GM13977 (cell line): ENCODE results near the gene NSMCE3.

Experiments used
- DNase-seq: peaks from one replicate; pipeline ENCODE4 v3.0.0; 2012; ENCODE audit warnings: low spot score
- CTCF ChIP-seq: IDR thresholded peaks from 2 replicates; pipeline ENCODE4 v1.5.1; 2012; ENCODE audit warnings: mild to moderate bottlenecking, control low read depth; ENCODE audit not compliant: insufficient read depth; ENCODE audit errors: extremely low read depth, missing control alignments
- in situ Hi-C: fragments of 300-500 bp; cut with MboI; formaldehyde crosslinking; loops from one replicate; pipeline ENCODE4 v1.12.0; 2022; ENCODE audit warnings: low sequenced_read_pairs, low pct_unique_long_range_greater_than_20kb, mixed read lengths, inconsistent platforms; ENCODE audit not compliant: unreplicated experiment

NSMCE3 gene

GRCh38 chr15:29269485-29270168, at the start of gene NSMCE3:
NSMCE3 (minus strand) TSS chr15:29269822; CDS start chr15:29269705, 117 bp downstream.
- peak; percentile 88 for DNase-seq
- no peak for TF ChIP-seq CTCF
- in situ Hi-C loops: no loop called here

- DNase-seq: no peak
- no peak for TF ChIP-seq CTCF
- in situ Hi-C loops: no loop called here
Observed at GRCh38 chr15:29316422-29316821, 46.8 kb upstream of the NSMCE3 start.

GRCh38 chr15:29312387-29312786, 42.8 kb upstream of the NSMCE3 start:
- DNase-seq: no peak
- TF ChIP-seq CTCF: no peak
- in situ Hi-C loops: no loop called here

GRCh38 chr15:29311696-29312095, 42.1 kb upstream of the NSMCE3 start:
- TF ChIP-seq CTCF: no peak
- in situ Hi-C loops: no loop called here
- no peak for DNase-seq

GRCh38 chr15:29309139-29309538, 39.5 kb upstream of the NSMCE3 start:
- in situ Hi-C loops: no loop called here
- no peak for DNase-seq
- no peak for TF ChIP-seq CTCF

- DNase-seq: no peak
- in situ Hi-C loops: no loop called here
- TF ChIP-seq CTCF: no peak
Observed at GRCh38 chr15:29308299-29308698, 38.7 kb upstream of the NSMCE3 start.

- in situ Hi-C loops: no loop called here
- TF ChIP-seq CTCF: no peak
- DNase-seq: no peak
Observed at GRCh38 chr15:29305556-29305955, 35.9 kb upstream of the NSMCE3 start.
